ENCODE results near the gene UQCC5. TPM values are rescaled to one million over a fixed set of nuclear protein-coding genes. Genes with fewer than 3 reads are reported as not detected.

Gene UQCC5
- total RNA-seq, 1 experiment from 2014 or later: 45.8 TPM

DNA sequence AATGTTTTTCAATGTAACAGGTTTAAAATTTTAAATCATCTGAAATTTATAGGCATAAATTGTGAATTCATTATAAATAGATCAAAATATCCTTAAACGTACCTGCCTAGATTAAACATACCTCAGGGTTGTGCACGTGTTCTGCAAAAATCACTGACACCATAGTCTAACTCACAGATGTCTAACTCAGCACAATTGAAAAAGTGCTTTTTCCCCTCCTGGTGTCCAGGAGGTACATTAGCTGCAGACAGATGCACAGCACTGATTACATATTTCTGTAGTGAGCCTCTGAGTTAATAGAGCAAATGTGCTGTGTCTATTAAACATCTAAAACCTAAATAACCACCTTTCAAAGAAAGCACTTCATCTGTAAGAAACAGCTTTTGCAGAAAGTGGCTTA is 10.7 kb downstream of the UQCC5 start:
- no peak overlapping the region for H3K9ac ChIP-seq (ENCODE audit: extremely low read depth, insufficient read length, low read length)
- DNase-seq: no peak

More for the DNA sequence above, 10.7 kb downstream of the UQCC5 start:
- Mint-ChIP-seq H3K36me3 (ENCODE audit: insufficient read depth in 1 of 3, low read depth in 3 of 3) (peaks cover 7 to 39% (median 16%) of the 10 kb centered on the region in 3 experiments; a peak in 6 of 7 replicates), H3K27me3 (ENCODE audit: low read depth) (no peaks in the 10 kb centered on the region), H3K4me1 (no peaks in the 10 kb centered on the region), H3K9me3 (no peaks in the 10 kb centered on the region), H3K4me3 (no peak overlapping the region), H3K27ac (no peak overlapping the region)
- no peak overlapping the region for H2BK120ac ChIP-seq (ENCODE audit: low read depth, low read length, poor library complexity, severe bottlenecking)
- H3K27ac ChIP-seq (ENCODE audit: insufficient read length, low read depth, low read length): no peak overlapping the region
- no CpG with 5 or more reads among the region's 2 CpGs for WGBS (ENCODE audit: extremely low coverage, insufficient read length, low lambda C conversion rate)
- H3K4me2 ChIP-seq (ENCODE audit: insufficient read depth, insufficient read length, low read length): no peak overlapping the region
- H3K4me1 ChIP-seq (ENCODE audit: insufficient read depth, low read length): no peaks in the 10 kb centered on the region
- no peak overlapping the region for H2AK5ac ChIP-seq (ENCODE audit: insufficient read length, low read length)
- H3K18ac ChIP-seq (ENCODE audit: insufficient read length, low read depth, low read length): no peak overlapping the region
- no peak overlapping the region for H2BK20ac ChIP-seq (ENCODE audit: low read depth, low read length, poor library complexity, severe bottlenecking)
- H3K23ac ChIP-seq (ENCODE audit: insufficient read length, low read depth, low read length): no peak overlapping the region
- TF ChIP-seq, protein P1, sequence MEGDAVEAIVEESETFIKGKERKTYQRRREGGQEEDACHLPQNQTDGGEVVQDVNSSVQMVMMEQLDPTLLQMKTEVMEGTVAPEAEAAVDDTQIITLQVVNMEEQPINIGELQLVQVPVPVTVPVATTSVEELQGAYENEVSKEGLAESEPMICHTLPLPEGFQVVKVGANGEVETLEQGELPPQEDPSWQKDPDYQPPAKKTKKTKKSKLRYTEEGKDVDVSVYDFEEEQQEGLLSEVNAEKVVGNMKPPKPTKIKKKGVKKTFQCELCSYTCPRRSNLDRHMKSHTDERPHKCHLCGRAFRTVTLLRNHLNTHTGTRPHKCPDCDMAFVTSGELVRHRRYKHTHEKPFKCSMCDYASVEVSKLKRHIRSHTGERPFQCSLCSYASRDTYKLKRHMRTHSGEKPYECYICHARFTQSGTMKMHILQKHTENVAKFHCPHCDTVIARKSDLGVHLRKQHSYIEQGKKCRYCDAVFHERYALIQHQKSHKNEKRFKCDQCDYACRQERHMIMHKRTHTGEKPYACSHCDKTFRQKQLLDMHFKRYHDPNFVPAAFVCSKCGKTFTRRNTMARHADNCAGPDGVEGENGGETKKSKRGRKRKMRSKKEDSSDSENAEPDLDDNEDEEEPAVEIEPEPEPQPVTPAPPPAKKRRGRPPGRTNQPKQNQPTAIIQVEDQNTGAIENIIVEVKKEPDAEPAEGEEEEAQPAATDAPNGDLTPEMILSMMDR (conservative IDR thresholded peaks at IDR 0.05): no peak
- no peaks in the 10 kb centered on the region for H3K79me2 ChIP-seq (ENCODE audit: insufficient read depth, low read length)
- no peaks in the 10 kb centered on the region for H3K9me3 ChIP-seq (ENCODE audit: control insufficient read depth, low read depth, low read length)
- no peaks in the 10 kb centered on the region for H3K27me3 ChIP-seq (ENCODE audit: insufficient read depth, low read length)
- no peak overlapping the region for H2BK15ac ChIP-seq (ENCODE audit: low read depth, low read length)
- no peak overlapping the region for H3K56ac ChIP-seq (ENCODE audit: insufficient read length, low read depth, low read length)
- H3K79me1 ChIP-seq (ENCODE audit: insufficient read depth, low read depth, low read length, poor library complexity, severe bottlenecking): no peaks in the 10 kb centered on the region
- no peak overlapping the region for H2BK5ac ChIP-seq (ENCODE audit: insufficient read length, low read length)
- H3T11ph ChIP-seq (ENCODE audit: low read length): no peak overlapping the region
- H4K5ac ChIP-seq (ENCODE audit: insufficient read length, low read depth, low read length): no peak overlapping the region
- no peaks in the 10 kb centered on the region for H4K20me1 ChIP-seq (ENCODE audit: control insufficient read depth, insufficient read depth, insufficient read length)
- H2AFZ ChIP-seq (ENCODE audit: low read length): no peak overlapping the region
- H2BK12ac ChIP-seq (ENCODE audit: insufficient read length, low read depth, low read length): no peak overlapping the region
- H4K91ac ChIP-seq (ENCODE audit: insufficient read length, low read depth, low read length): no peak overlapping the region
- no peak overlapping the region for H3K4ac ChIP-seq (ENCODE audit: low read depth, low read length)
- H3K23me2 ChIP-seq (ENCODE audit: insufficient read length, low read depth, low read length, poor library complexity, severe bottlenecking): no peaks in the 10 kb centered on the region
- H4K8ac ChIP-seq (replicated peaks; ENCODE audit: insufficient read length, low read depth, low read length): no peak overlapping the region
- no peak overlapping the region for H3K14ac ChIP-seq (ENCODE audit: insufficient read depth, low read length)

Data from H9 (cell line).